Caco-2 (cell line): ENCODE results near the gene FBXO33. TPM values are rescaled to one million over a fixed set of nuclear protein-coding genes. Genes with fewer than 3 reads are reported as not detected.

Experiments
- Bru-seq: library from RNA; stranded (reverse); fragments of 400-500 nt; gene quantifications from one replicate; lab custom pipeline; 2021; lab: Mats Ljungman, UMichigan
- BruChase-seq, 2 experiments: library from RNA; stranded (reverse); fragments of 400-500 nt; gene quantifications; one replicate each; lab custom pipeline; 2021; lab: Mats Ljungman, UMichigan
- BruUV-seq: library from RNA; stranded (reverse); fragments of 400-500 nt; replicated peaks from 2 replicates; lab custom pipeline; 2021; lab: Mats Ljungman, UMichigan
- CTCF ChIA-PET: fragments of 300-600 bp; sonication (Branson Sonifier 250); formaldehyde crosslinking; loops from one replicate; lab custom pipeline; 2022; ENCODE audit warnings: antibody characterized with exemption; lab: Charles Lee
- POLR2A ChIA-PET: fragments of 300-600 bp; sonication (Branson Sonifier 250); formaldehyde crosslinking; loops from one replicate; lab custom pipeline; 2022; ENCODE audit warnings: antibody characterized with exemption; lab: Charles Lee
- DNase-seq, 2 experiments: peaks; one replicate each; pipeline versions ENCODE4 v3.0.0 to v3.0.0-alpha.2; 2020 to 2022
- H3K27me3 ChIP-seq: replicated peaks from 2 replicates; pipeline ENCODE4 v1.6.0; 2011; ENCODE audit warnings: low read length; ENCODE audit not compliant: control insufficient read depth, insufficient read depth
- H3K36me3 ChIP-seq: 2 replicates; pipeline ENCODE4 v1.5.1; 2011; ENCODE audit warnings: low read length; ENCODE audit not compliant: control insufficient read depth, insufficient read depth
- H3K4me1 ChIP-seq: fragments of 250-450 bp; sonication (Bioruptor Pico); 2 replicates; pipeline ENCODE4 v1.5.1; 2020; ENCODE audit warnings: mild to moderate bottlenecking
- H3K4me3 ChIP-seq: 2 replicates; pipeline ENCODE4 v1.5.1; 2011; ENCODE audit warnings: low read depth, mild to moderate bottlenecking, control low read depth, low read length
- H3K9me3 ChIP-seq: fragments of 250-450 bp; sonication (Bioruptor Pico); 2 replicates; pipeline ENCODE4 v1.5.1; 2020; ENCODE audit warnings: mild to moderate bottlenecking, moderate library complexity
- H3K27ac Mint-ChIP-seq: one replicate; pipeline ENCODE4 v1.8.0; 2022; ENCODE audit warnings: mixed read lengths; ENCODE audit not compliant: unreplicated experiment
- H3K27me3 Mint-ChIP-seq: one replicate; pipeline ENCODE4 v1.8.0; 2022; ENCODE audit warnings: mixed read lengths; ENCODE audit not compliant: insufficient read depth, unreplicated experiment
- H3K36me3 Mint-ChIP-seq: one replicate; pipeline ENCODE4 v1.8.0; 2022; ENCODE audit warnings: mild to moderate bottlenecking, mixed read lengths; ENCODE audit not compliant: insufficient read depth, unreplicated experiment
- H3K4me1 Mint-ChIP-seq: one replicate; pipeline ENCODE4 v1.8.0; 2022; ENCODE audit warnings: low read depth, mixed read lengths; ENCODE audit not compliant: unreplicated experiment
- H3K4me3 Mint-ChIP-seq: one replicate; pipeline ENCODE4 v1.8.0; 2022; ENCODE audit warnings: mild to moderate bottlenecking, moderate library complexity, mixed read lengths; ENCODE audit not compliant: unreplicated experiment
- H3K9me3 Mint-ChIP-seq: one replicate; pipeline ENCODE4 v1.8.0; 2022; ENCODE audit warnings: mixed read lengths; ENCODE audit not compliant: unreplicated experiment
- intact Hi-C: fragments of 100-400 bp; cut with micrococcal nuclease; formaldehyde crosslinking; loops from one replicate; pipeline ENCODE4 v1.10.0; 2022; ENCODE audit not compliant: unreplicated experiment
- long read RNA-seq: library from polyadenylated mRNA; stranded (forward); transcript quantifications from one replicate; pipeline ENCODE4 v2.0.0, GENCODE V29; 2022
- total RNA-seq: library from RNA; stranded (reverse); gene quantifications from 2 replicates; pipeline ENCODE4 v1.2.3, GENCODE V29; 2022
- TF ChIP-seq, protein P1 (sequence below), 2 experiments: fragments of 200-600 bp in 1 of 2; IDR thresholded peaks; 1 replicate in 1 of 2; 2 replicates in 1 of 2; pipeline versions ENCODE4 v1.5.1 to v1.8.0; 2011 to 2022; ENCODE audit warnings: antibody characterized with exemption in 1 of 2, control low read depth in 1 of 2, inconsistent platforms in 1 of 2, low read depth in 1 of 2, low read length in 1 of 2, mild to moderate bottlenecking in 1 of 2, moderate library complexity in 1 of 2; ENCODE audit not compliant: insufficient read depth in 1 of 2, severe bottlenecking in 1 of 2, unreplicated experiment in 1 of 2

The FBXO33 gene, protein sequence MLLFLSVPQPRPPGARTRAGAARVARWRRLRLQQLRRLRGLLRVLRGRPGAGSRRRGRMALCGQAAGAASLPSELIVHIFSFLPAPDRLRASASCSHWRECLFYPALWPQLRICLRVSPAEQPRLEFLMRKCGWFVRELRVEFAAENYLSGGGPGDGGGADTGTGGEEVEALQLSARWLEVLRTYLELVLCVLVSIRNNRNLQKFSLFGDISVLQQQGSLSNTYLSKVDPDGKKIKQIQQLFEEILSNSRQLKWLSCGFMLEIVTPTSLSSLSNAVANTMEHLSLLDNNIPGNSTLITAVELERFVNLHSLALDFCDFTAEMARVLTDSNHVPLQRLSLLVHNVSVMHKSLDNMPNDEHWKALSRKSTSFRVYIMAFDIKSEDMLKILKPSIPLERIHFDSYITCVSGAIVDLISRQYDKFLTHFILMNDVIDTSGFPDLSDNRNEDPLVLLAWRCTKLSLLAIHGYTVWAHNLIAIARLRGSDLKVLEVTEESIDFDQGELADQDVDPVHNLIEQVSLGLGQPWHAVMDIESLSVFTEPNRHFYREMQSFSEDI
- total RNA-seq (6.0 and 6.5 TPM in 2 replicates), Bru-seq, nascent RNA (percentile 66 among the genes with signal in this experiment), BruChase-seq, experiment 1, labeled RNA remaining after a 2-hour chase (percentile 69 among the genes with signal in this experiment), BruChase-seq, experiment 2, labeled RNA remaining after a 6-hour chase (percentile 54 among the genes with signal in this experiment)
- long read RNA-seq, transcript FBXO33-201 (4 exons, 3,853 nt), result major isoform, 6 of 7 reads
- long read RNA-seq, partial matches to known transcripts, result 1 of 7 reads
- long read RNA-seq, other reads (novel, unspliced or antisense), result 0 of 7 reads

DNA sequence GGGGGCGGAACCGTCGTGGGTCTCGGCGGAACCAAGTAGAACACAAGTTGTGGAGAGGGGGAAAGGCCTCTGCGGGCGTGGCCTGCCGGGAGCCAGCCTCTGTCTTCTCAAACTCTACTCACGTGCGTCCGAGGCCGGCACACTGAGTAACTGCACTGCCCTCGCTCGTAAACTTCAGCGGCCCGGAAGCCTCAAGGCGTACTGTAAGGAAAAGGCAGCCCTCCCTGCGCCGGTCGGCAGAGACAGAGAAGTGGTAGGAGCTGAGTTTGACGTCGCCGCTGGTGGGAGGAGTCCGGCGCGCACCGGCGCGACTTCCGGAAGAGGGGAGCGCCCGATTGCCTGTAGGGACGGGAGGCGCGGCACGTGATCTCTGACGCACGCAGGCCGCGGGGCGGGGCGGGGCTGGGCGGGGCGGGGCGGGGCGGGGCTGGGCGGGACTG is at the start of gene FBXO33:
TSS of gene FBXO33 (minus strand) at position 255 of the 440 bp plus-strand sequence. CDS start 271 bp downstream, outside the sequence.
- no peaks in the 10 kb centered on the region for H3K27me3 ChIP-seq
- peak within 1 kb of the TSS; percentile 93 for H3K4me3 ChIP-seq
- ChIA-PET POLR2A (interaction anchor here (0.7 to 1.9 kb wide), 5 partner anchors 200 to 329 kb away, joined by 3 to 19 read pairs (median 4); partner anchors contain the start of genes PNN, SEC23A and TRAPPC6B), CTCF (interaction anchor here (0.6 to 2.2 kb wide), 4 partner anchors 16 to 416 kb away, joined by 3 to 11 read pairs (median 6); partner anchors contain the start of gene SEC23A)
- intact Hi-C loops, result loop anchor here (1.0 to 2.0 kb wide), 3 partner anchors 39 to 329 kb away; partner anchors contain the start of genes PNN and SEC23A
- H3K9me3 Mint-ChIP-seq, result no peaks in the 10 kb centered on the region
- no peaks in the 10 kb centered on the region for H3K27me3 Mint-ChIP-seq
- no TSS peak for BruUV-seq
- peaks cover 19% of the 10 kb centered on the region for H3K4me1 Mint-ChIP-seq
- peaks cover 17% of the 10 kb centered on the region for H3K36me3 Mint-ChIP-seq
- H3K4me1 ChIP-seq, result peaks cover 12% of the 10 kb centered on the region
- peak within 1 kb of the TSS; percentile 93 for H3K4me3 Mint-ChIP-seq
- peak; percentile 96 to 97 for DNase-seq
- H3K9me3 ChIP-seq, result no peaks in the 10 kb centered on the region
- TF ChIP-seq, protein P1, sequence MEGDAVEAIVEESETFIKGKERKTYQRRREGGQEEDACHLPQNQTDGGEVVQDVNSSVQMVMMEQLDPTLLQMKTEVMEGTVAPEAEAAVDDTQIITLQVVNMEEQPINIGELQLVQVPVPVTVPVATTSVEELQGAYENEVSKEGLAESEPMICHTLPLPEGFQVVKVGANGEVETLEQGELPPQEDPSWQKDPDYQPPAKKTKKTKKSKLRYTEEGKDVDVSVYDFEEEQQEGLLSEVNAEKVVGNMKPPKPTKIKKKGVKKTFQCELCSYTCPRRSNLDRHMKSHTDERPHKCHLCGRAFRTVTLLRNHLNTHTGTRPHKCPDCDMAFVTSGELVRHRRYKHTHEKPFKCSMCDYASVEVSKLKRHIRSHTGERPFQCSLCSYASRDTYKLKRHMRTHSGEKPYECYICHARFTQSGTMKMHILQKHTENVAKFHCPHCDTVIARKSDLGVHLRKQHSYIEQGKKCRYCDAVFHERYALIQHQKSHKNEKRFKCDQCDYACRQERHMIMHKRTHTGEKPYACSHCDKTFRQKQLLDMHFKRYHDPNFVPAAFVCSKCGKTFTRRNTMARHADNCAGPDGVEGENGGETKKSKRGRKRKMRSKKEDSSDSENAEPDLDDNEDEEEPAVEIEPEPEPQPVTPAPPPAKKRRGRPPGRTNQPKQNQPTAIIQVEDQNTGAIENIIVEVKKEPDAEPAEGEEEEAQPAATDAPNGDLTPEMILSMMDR (IDR thresholded peaks at IDR 0.05; ENCODE audit: insufficient read depth in 1 of 2, low read depth in 1 of 2, low read length in 1 of 2, severe bottlenecking in 1 of 2, unreplicated experiment in 1 of 2), result no peak
- H3K27ac Mint-ChIP-seq, result peak within 1 kb of the TSS; percentile 100
- H3K36me3 ChIP-seq, result no peaks in the 10 kb centered on the region; the same call in 1 of the 2 replicates

DNA sequence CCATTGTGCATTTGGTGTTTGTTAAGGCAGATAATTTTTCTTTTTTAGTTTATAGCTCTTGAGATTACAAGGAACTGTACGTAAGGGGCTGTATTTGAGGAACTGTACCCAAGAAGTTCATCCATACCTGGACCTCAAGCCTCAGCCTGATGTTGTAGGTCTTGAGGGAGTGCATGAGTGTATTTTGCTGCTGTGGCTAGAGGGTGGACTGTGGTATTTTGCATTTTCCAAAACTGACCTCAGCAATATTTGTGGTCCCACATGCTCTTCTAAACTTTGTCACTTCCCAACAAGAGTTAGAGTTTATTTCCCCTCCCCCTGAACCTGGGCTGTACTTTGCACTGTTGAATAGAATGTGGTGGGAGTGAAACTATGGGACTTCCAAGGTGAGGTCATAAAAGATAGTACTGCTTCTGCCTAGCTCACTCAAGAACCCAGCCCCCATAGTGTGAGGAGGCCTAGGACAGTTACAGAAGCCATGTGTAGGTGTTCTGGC is 42.2 kb upstream of the FBXO33 start:
- TF ChIP-seq, protein P1 (IDR thresholded peaks at IDR 0.05; ENCODE audit: insufficient read depth in 1 of 2, low read depth in 1 of 2, low read length in 1 of 2, severe bottlenecking in 1 of 2, unreplicated experiment in 1 of 2), result no peak
- ChIA-PET CTCF (no interaction called here), POLR2A (no interaction called here)
- no peaks in the 10 kb centered on the region for H3K9me3 ChIP-seq
- Mint-ChIP-seq H3K4me1 (no peaks in the 10 kb centered on the region), H3K27ac (no peak overlapping the region), H3K4me3 (no peak overlapping the region), H3K9me3 (no peaks in the 10 kb centered on the region), H3K36me3 (no peaks in the 10 kb centered on the region), H3K27me3 (no peaks in the 10 kb centered on the region)
- peak in 1 of 2 experiments; percentile 14 for DNase-seq
- intact Hi-C loops, result no loop called here
- H3K4me1 ChIP-seq, result peaks cover 11% of the 10 kb centered on the region; the same call in 1 of the 2 replicates
- H3K27me3 ChIP-seq, result no peaks in the 10 kb centered on the region
- BruUV-seq, result no TSS peak
- no peaks in the 10 kb centered on the region for H3K36me3 ChIP-seq
- no peak overlapping the region for H3K4me3 ChIP-seq
